Spleen (tissue), 7 donors: ENCODE results near the gene DLX1.

Source experiments
- CTCF ChIP-seq, 11 experiments: fragments of 200-600 bp in 7 of 11; fragments of 450-650 bp in 4 of 11; sonication (generic) in 4 of 11; IDR thresholded peaks in 8 of 11; conservative IDR thresholded peaks in 3 of 11; 1 replicate in 7 of 11; 2 replicates in 4 of 11; pipeline versions ENCODE4 v1.4.0 to v1.8.0; 2016 to 2021; ENCODE audit warnings: antibody characterized with exemption in 11 of 11, inconsistent platforms in 4 of 11, mild to moderate bottlenecking in 1 of 11
- POLR2A ChIP-seq, 3 donors: fragments of 450-650 bp; IDR thresholded peaks; one replicate each; pipeline ENCODE4 v1.5.1; 2017; ENCODE audit warnings: antibody characterized with exemption in 3 of 3, mild to moderate bottlenecking in 1 of 3
- POLR2AphosphoS5 ChIP-seq, 3 donors: sonication (generic); formaldehyde crosslinking; IDR thresholded peaks; one replicate each; pipeline ENCODE4 v1.5.1; 2017; ENCODE audit warnings: antibody characterized with exemption in 3 of 3
- donor health status: DM: no; HTN: no; CAD: no; lungs with moderate emphysema.
- donor health status: DM: no; HTN: no; CAD: no.
- donor health status: DM: no; HTN: no; CAD: no.

DNA sequence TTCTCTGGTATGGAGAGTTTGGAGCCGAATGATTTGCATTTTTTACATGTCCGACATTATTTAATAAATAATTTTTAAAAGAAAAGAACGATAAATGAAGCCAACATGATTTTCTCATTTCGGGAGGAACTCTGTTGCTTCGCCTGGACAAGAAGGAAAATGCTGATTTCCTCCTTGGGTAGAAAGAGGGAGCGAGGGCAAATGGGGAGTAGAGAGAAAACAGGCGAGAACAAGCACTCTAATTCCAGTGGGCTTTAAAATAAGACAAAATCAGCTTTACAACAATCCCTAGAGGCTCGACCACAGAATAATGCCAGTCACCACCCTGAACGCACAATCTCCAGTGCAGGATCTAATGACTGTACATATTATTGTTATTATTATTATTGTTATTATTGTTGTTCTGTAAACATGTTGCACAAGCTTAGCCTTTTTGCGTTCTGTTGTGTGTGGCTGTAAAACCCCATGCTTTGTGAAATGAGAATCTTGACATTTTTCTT lies 3.7 kb downstream of the DLX1 start:
- no peak for TF ChIP-seq CTCF (IDR thresholded peaks at IDR 0.05 in 8 of 11, conservative IDR thresholded peaks at IDR 0.05 in 3 of 11)
- no peak for TF ChIP-seq POLR2A (IDR thresholded peaks at IDR 0.05)
- TF ChIP-seq POLR2AphosphoS5 (IDR thresholded peaks at IDR 0.05), result no peak
